Hepatocyte (in vitro differentiated cells): Measurements from ENCODE around the gene AMBP.

ENCODE experiments used
- CTCF ChIP-seq: fragments of 200-600 bp; sonication (generic); IDR thresholded peaks from 2 replicates; pipeline ENCODE4 v1.5.1; 2016; ENCODE audit warnings: antibody characterized with exemption, mild to moderate bottlenecking; ENCODE audit not compliant: poor library complexity
- EZH2 ChIP-seq: fragments of 200-600 bp; sonication (generic); IDR thresholded peaks from 2 replicates; pipeline ENCODE4 v1.6.1; 2016; ENCODE audit warnings: antibody characterized with exemption, mild to moderate bottlenecking, borderline replicate concordance
- EZH2phosphoT487 ChIP-seq: fragments of 200-600 bp; sonication (generic); IDR thresholded peaks from one replicate; pipeline ENCODE4 v1.6.1; 2018; ENCODE audit warnings: antibody characterized with exemption, mild to moderate bottlenecking, low read depth, moderate library complexity; ENCODE audit not compliant: unreplicated experiment, severe bottlenecking

- TF ChIP-seq CTCF (no peak), EZH2 (no peak), EZH2phosphoT487 (no peak)
These were observed 21.7 kb upstream of the AMBP start for GRCh38 chr9:114099669-114100270.
